OCI-LY1 (cell line): Measurements from ENCODE around the gene PAPPA.

ENCODE experiments used
- H2AFZ ChIP-seq: fragments of 200-600 bp; sonication (generic), shearing (Covaris generic); 2 replicates; pipeline ENCODE4 v1.6.0; 2014; ENCODE audit warnings: antibody characterized with exemption, mild to moderate bottlenecking, low read length
- H3F3A ChIP-seq: fragments of 200-600 bp; sonication (generic), shearing (Covaris generic); 2 replicates; pipeline ENCODE4 v1.6.0; 2014; ENCODE audit warnings: mild to moderate bottlenecking, antibody characterized with exemption, low read length, moderate library complexity; ENCODE audit not compliant: insufficient read depth
- H3K27ac ChIP-seq: fragments of 200-600 bp; sonication (generic); 2 replicates; pipeline ENCODE4 v1.5.1; 2014; ENCODE audit warnings: low read length, mixed run types, mild to moderate bottlenecking, low read depth; ENCODE audit not compliant: poor library complexity, severe bottlenecking
- H3K27me3 ChIP-seq: fragments of 200-600 bp; sonication (generic); 2 replicates; pipeline ENCODE4 v1.6.0; 2014; ENCODE audit warnings: antibody characterized with exemption, mild to moderate bottlenecking, low read length, moderate library complexity; ENCODE audit not compliant: insufficient read depth
- H3K36me3 ChIP-seq: fragments of 200-600 bp; sonication (generic); 2 replicates; pipeline ENCODE4 v1.6.1; 2014; ENCODE audit warnings: mild to moderate bottlenecking, antibody characterized with exemption, low read length, moderate library complexity, mixed read lengths; ENCODE audit not compliant: insufficient read depth
- H3K4me1 ChIP-seq: fragments of 200-600 bp; sonication (generic); 2 replicates; pipeline ENCODE4 v1.5.1; 2014; ENCODE audit warnings: mild to moderate bottlenecking, low read length, moderate library complexity; ENCODE audit not compliant: insufficient read depth, severe bottlenecking
- H3K4me2 ChIP-seq: fragments of 200-600 bp; sonication (generic), shearing (Covaris generic); 2 replicates; pipeline ENCODE4 v1.6.1; 2014; ENCODE audit warnings: low read length
- H3K4me3 ChIP-seq: fragments of 200-600 bp; sonication (generic); 2 replicates; pipeline ENCODE4 v1.5.1; 2014; ENCODE audit warnings: low read length, low read depth, mild to moderate bottlenecking, mixed read lengths; ENCODE audit not compliant: poor library complexity, severe bottlenecking
- H3K79me2 ChIP-seq: fragments of 200-600 bp; shearing (Covaris generic); 2 replicates; pipeline ENCODE4 v1.6.1; 2016; ENCODE audit warnings: mixed run types, low read length, mixed read lengths; ENCODE audit not compliant: insufficient read depth
- H3K9ac ChIP-seq: fragments of 200-600 bp; sonication (generic), shearing (Covaris generic); 2 replicates; pipeline ENCODE4 v1.6.1; 2014; ENCODE audit warnings: mild to moderate bottlenecking, low read length, mixed read lengths
- H3K9me2 ChIP-seq: fragments of 200-600 bp; sonication (generic), shearing (Covaris generic); 2 replicates; pipeline ENCODE4 v1.6.1; 2014; ENCODE audit warnings: low read depth, mild to moderate bottlenecking, low read length, mixed read lengths
- H3K9me3 ChIP-seq: fragments of 200-600 bp; shearing (Covaris generic); 2 replicates; pipeline ENCODE4 v1.6.1; 2014; ENCODE audit warnings: low read length, mixed read lengths
- H4K20me1 ChIP-seq: fragments of 200-600 bp; sonication (generic), shearing (Covaris generic); 2 replicates; pipeline ENCODE4 v1.6.0; 2016; ENCODE audit warnings: mild to moderate bottlenecking, low read length; ENCODE audit not compliant: insufficient read depth
- CTCF ChIP-seq: fragments of 200-600 bp; sonication (generic), shearing (Covaris generic); IDR thresholded peaks from 2 replicates; pipeline ENCODE4 v1.5.1; 2017; ENCODE audit warnings: mild to moderate bottlenecking, antibody characterized with exemption, low read length, moderate library complexity, mixed read lengths
- EZH2 ChIP-seq: fragments of 200-600 bp; sonication (generic), shearing (Covaris generic); IDR thresholded peaks from 2 replicates; pipeline ENCODE4 v1.8.0; 2017; ENCODE audit warnings: borderline replicate concordance, mixed run types, mild to moderate bottlenecking, antibody characterized with exemption, low read length, moderate library complexity, mixed read lengths

The PAPPA gene

DNA sequence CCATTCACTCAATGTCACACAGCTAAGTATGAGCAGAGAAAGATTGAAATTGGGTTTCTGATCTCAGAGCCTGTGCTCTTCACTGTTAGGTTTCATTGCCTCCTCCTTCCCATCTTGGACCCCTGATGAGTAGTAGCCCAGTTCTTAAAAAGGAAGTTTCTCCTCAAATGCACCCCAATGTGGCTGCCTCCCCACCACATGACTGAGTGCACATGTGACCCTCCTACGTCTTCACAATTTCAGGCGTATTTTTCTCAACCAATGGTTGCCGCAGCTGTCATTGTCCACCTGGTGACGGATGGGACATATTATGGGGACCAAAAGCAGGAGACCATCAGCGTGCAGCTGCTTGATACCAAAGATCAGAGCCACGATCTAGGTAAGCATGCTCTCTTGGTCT is 178.5 kb downstream of the PAPPA start:
- H3F3A ChIP-seq = no peaks in the 10 kb centered on the region
- 0 out of 2 replicates have a peak, but pooled peaks cover 4% of the 10 kb centered on the region for H3K27me3 ChIP-seq
- H3K4me3 ChIP-seq = no peak overlapping the region
- TF ChIP-seq EZH2 (no peak), CTCF (no peak)
- no peaks in the 10 kb centered on the region for H3K9me2 ChIP-seq
- H2AFZ ChIP-seq = no peak overlapping the region
- no peaks in the 10 kb centered on the region for H4K20me1 ChIP-seq
- H3K4me1 ChIP-seq = no peaks in the 10 kb centered on the region
- H3K36me3 ChIP-seq = no peaks in the 10 kb centered on the region
- no peaks in the 10 kb centered on the region for H3K9me3 ChIP-seq
- H3K9ac ChIP-seq = no peak overlapping the region
- no peak overlapping the region for H3K4me2 ChIP-seq
- no peaks in the 10 kb centered on the region for H3K79me2 ChIP-seq
- no peak overlapping the region for H3K27ac ChIP-seq

DNA sequence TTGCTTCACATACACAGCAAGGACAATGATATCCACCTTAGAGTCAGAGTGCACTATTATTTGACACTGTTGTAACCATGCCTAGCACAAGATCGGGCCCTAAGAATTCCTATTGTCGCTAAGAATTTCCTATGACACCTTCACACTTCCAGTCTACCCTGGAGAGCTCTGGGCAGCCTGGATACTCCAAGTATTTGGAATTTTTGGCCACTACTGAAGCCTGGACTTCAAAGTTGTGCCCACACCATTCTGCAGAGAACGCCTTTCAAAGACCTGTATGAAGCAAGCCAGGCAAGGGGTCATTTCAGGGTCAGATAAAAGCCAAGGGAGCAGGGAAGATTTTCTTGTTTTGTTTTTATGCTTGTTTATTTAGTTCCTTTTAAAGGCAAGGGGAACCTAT is 179.7 kb downstream of the PAPPA start:
- Histone ChIP-seq H3K4me3 (no peak overlapping the region), H3K36me3 (no peaks in the 10 kb centered on the region), H2AFZ (no peak overlapping the region), H3K9me2 (no peaks in the 10 kb centered on the region), H3K9ac (no peak overlapping the region), H4K20me1 (no peaks in the 10 kb centered on the region), H3K4me2 (no peak overlapping the region), H3K27me3 (0 out of 2 replicates have a peak, but pooled peaks cover 4% of the 10 kb centered on the region), H3K9me3 (no peaks in the 10 kb centered on the region), H3K79me2 (no peaks in the 10 kb centered on the region), H3K4me1 (no peaks in the 10 kb centered on the region), H3F3A (no peaks in the 10 kb centered on the region), H3K27ac (no peak overlapping the region)
- no peak for TF ChIP-seq CTCF
- no peak for TF ChIP-seq EZH2

DNA sequence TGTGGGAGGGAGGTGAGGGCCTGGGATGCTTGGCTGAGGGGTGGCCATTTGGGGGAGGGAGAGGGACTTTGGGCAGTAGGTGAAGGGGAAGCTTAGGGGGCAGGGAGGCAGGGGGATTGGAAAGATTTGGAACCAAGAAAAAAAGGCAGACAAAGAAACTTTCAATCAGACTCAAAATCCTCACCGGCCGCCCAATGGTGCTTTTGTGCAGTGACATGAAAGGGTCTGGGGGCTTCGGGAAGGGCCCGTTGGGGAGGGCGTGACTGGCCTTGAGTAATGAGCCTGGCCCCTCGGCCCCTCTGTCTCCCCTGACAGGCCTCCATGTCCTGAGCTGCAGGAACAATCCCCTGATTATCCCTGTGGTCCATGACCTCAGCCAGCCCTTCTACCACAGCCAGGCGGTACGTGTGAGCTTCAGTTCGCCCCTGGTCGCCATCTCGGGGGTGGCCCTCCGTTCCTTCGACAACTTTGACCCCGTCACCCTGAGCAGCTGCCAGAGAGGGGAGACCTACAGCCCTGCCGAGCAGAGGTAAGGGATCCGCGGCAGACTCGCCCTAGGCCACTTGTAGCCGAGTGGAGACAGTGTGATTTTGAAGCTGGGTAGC is 181.1 kb downstream of the PAPPA start:
- Histone ChIP-seq H3K79me2 (no peaks in the 10 kb centered on the region), H3K4me3 (no peak overlapping the region), H3K9me3 (no peaks in the 10 kb centered on the region), H3K9me2 (no peaks in the 10 kb centered on the region), H4K20me1 (no peaks in the 10 kb centered on the region), H3F3A (no peaks in the 10 kb centered on the region), H3K27me3 (0 out of 2 replicates have a peak, but pooled peaks cover 4% of the 10 kb centered on the region), H3K4me1 (no peaks in the 10 kb centered on the region), H3K27ac (no peak overlapping the region), H2AFZ (no peak overlapping the region), H3K4me2 (no peak overlapping the region), H3K9ac (no peak overlapping the region), H3K36me3 (no peaks in the 10 kb centered on the region)
- TF ChIP-seq EZH2 (no peak), CTCF (no peak)
